Calu3 (cell line): ENCODE measurements around the gene ANKRD40. TPM values are rescaled to one million over a fixed set of nuclear protein-coding genes. Genes with fewer than 3 reads are reported as not detected.

ENCODE experiments used
- BruUV-seq: library from RNA; stranded (reverse); fragments of 400-500 nt; replicated peaks from 2 replicates; lab custom pipeline; 2021; lab: Mats Ljungman, UMichigan
- CTCF ChIA-PET: fragments of 300-600 bp; sonication (Branson Sonifier 250); formaldehyde crosslinking; loops from one replicate; lab custom pipeline; 2022; ENCODE audit warnings: antibody characterized with exemption; lab: Charles Lee
- DNase-seq: peaks from one replicate; pipeline ENCODE4 v3.0.0; 2022
- H3K27ac Mint-ChIP-seq: one replicate; pipeline ENCODE4 v1.8.0; 2022; ENCODE audit warnings: mixed read lengths; ENCODE audit not compliant: unreplicated experiment
- H3K27me3 Mint-ChIP-seq: one replicate; pipeline ENCODE4 v1.8.0; 2022; ENCODE audit warnings: mixed read lengths; ENCODE audit not compliant: unreplicated experiment
- H3K36me3 Mint-ChIP-seq: one replicate; pipeline ENCODE4 v1.8.0; 2022; ENCODE audit warnings: mild to moderate bottlenecking, moderate library complexity, mixed read lengths; ENCODE audit not compliant: insufficient read depth, unreplicated experiment
- H3K4me1 Mint-ChIP-seq: one replicate; pipeline ENCODE4 v1.8.0; 2022; ENCODE audit warnings: mild to moderate bottlenecking, low read depth, mixed read lengths; ENCODE audit not compliant: unreplicated experiment
- H3K4me3 Mint-ChIP-seq: one replicate; pipeline ENCODE4 v1.8.0; 2022; ENCODE audit warnings: mild to moderate bottlenecking, low read depth, moderate library complexity, mixed read lengths; ENCODE audit not compliant: unreplicated experiment
- H3K9me3 Mint-ChIP-seq: one replicate; pipeline ENCODE4 v1.8.0; 2022; ENCODE audit warnings: low read depth, mixed read lengths; ENCODE audit not compliant: unreplicated experiment
- intact Hi-C: fragments of 100-400 bp; cut with micrococcal nuclease; formaldehyde crosslinking; loops from one replicate; pipeline ENCODE4 v1.10.0; 2022; ENCODE audit not compliant: unreplicated experiment
- total RNA-seq: library from RNA; stranded (reverse); gene quantifications from 2 replicates; pipeline ENCODE4 v1.2.3, GENCODE V29; 2022
- TF ChIP-seq, protein P1 (sequence below): fragments of 200-600 bp; IDR thresholded peaks from one replicate; pipeline ENCODE4 v1.8.0; 2022; ENCODE audit warnings: antibody characterized with exemption; ENCODE audit not compliant: unreplicated experiment

ANKRD40 gene
- total RNA-seq, 1 experiment from 2014 or later: 68.5 TPM

- H3K27me3 Mint-ChIP-seq: no peaks in the 10 kb centered on the region
Observed at GRCh38 chr17:50685691-50686493, 21.8 kb downstream of the ANKRD40 start.

GRCh38 chr17:50685334-50685665, 22.4 kb downstream of the ANKRD40 start:
- BruUV-seq: no TSS peak
- intact Hi-C loops: no loop called here
- no peak overlapping the region for H3K27ac Mint-ChIP-seq
- CTCF ChIA-PET: interaction anchor here (0.5 to 1.6 kb wide), 4 partner anchors 15 to 46 kb away, joined by 3 to 5 read pairs (median 3); no protein-coding TSS in a partner anchor
- H3K4me1 Mint-ChIP-seq: peaks cover 78% of the 10 kb centered on the region
- peaks cover 43% of the 10 kb centered on the region for H3K36me3 Mint-ChIP-seq
- TF ChIP-seq, protein P1, sequence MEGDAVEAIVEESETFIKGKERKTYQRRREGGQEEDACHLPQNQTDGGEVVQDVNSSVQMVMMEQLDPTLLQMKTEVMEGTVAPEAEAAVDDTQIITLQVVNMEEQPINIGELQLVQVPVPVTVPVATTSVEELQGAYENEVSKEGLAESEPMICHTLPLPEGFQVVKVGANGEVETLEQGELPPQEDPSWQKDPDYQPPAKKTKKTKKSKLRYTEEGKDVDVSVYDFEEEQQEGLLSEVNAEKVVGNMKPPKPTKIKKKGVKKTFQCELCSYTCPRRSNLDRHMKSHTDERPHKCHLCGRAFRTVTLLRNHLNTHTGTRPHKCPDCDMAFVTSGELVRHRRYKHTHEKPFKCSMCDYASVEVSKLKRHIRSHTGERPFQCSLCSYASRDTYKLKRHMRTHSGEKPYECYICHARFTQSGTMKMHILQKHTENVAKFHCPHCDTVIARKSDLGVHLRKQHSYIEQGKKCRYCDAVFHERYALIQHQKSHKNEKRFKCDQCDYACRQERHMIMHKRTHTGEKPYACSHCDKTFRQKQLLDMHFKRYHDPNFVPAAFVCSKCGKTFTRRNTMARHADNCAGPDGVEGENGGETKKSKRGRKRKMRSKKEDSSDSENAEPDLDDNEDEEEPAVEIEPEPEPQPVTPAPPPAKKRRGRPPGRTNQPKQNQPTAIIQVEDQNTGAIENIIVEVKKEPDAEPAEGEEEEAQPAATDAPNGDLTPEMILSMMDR: no peak
- no peak for DNase-seq
- H3K4me3 Mint-ChIP-seq: no peak overlapping the region
- H3K9me3 Mint-ChIP-seq: no peaks in the 10 kb centered on the region
- no peaks in the 10 kb centered on the region for H3K27me3 Mint-ChIP-seq

More at GRCh38 chr17:50685691-50686493, 21.8 kb downstream of the ANKRD40 start:
- H3K4me3 Mint-ChIP-seq: peak overlapping the region; percentile 52
- H3K27ac Mint-ChIP-seq: peak overlapping the region; percentile 81
- TF ChIP-seq, protein P1: no peak
- no TSS peak for BruUV-seq
- peaks cover 78% of the 10 kb centered on the region for H3K4me1 Mint-ChIP-seq
- intact Hi-C loops: no loop called here
- H3K9me3 Mint-ChIP-seq: no peaks in the 10 kb centered on the region
- no peak for DNase-seq
- H3K36me3 Mint-ChIP-seq: peaks cover 43% of the 10 kb centered on the region
- CTCF ChIA-PET: interaction anchor here (0.5 to 1.6 kb wide), 7 partner anchors 15 to 283 kb away, joined by 3 to 9 read pairs (median 4); no protein-coding TSS in a partner anchor

DNA sequence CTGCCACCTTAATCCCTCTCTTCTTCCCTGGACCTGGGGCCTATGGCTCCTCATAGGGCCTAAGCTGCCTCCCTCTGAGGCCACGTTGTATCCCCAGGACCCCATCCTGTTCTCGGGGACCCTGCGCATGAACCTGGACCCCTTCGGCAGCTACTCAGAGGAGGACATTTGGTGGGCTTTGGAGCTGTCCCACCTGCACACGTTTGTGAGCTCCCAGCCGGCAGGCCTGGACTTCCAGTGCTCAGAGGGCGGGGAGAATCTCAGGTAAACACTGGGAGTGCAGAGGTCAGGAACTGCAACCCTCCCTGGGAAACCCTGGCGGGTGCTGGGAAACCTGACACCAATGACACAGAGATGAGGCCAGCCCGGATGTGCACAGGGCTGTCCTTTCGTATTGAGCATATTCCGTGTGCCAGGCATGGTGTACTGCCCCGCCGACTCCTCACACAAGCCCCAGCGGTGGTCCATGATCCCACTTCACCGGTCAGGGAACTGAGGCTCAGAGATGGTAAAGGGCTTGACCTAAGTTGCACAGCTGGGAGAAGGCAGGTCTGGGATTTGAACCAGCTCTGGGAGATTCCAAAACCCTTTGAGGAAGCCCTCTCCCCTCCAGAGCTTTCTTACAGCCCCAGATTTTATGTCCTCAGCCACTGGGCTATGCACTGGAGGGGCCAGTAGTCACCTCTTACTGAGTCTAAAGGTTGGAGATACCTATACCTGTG, 22.9 kb downstream of the ANKRD40 start:
- H3K9me3 Mint-ChIP-seq: no peaks in the 10 kb centered on the region
- H3K27ac Mint-ChIP-seq: no peak overlapping the region
- H3K27me3 Mint-ChIP-seq: no peaks in the 10 kb centered on the region
- TF ChIP-seq, protein P1: no peak
- CTCF ChIA-PET: interaction anchor here (0.5 to 1.3 kb wide), 4 partner anchors 14 to 62 kb away, joined by 3 to 5 read pairs (median 4); no protein-coding TSS in a partner anchor
- H3K4me1 Mint-ChIP-seq: peaks cover 73% of the 10 kb centered on the region
- intact Hi-C loops: no loop called here
- peaks cover 47% of the 10 kb centered on the region for H3K36me3 Mint-ChIP-seq
- peak; percentile 48 for DNase-seq
- no peak overlapping the region for H3K4me3 Mint-ChIP-seq
- no TSS peak for BruUV-seq

- no peak for DNase-seq
- CTCF ChIA-PET: interaction anchor here (0.5 to 1.3 kb wide), 3 partner anchors 13 to 61 kb away, joined by 3 to 5 read pairs (median 5); no protein-coding TSS in a partner anchor
- TF ChIP-seq, protein P1: no peak
- Mint-ChIP-seq H3K4me3 (no peak overlapping the region), H3K4me1 (peaks cover 68% of the 10 kb centered on the region), H3K27ac (no peak overlapping the region), H3K27me3 (no peaks in the 10 kb centered on the region), H3K36me3 (peaks cover 47% of the 10 kb centered on the region), H3K9me3 (no peaks in the 10 kb centered on the region)
- BruUV-seq: no TSS peak
- intact Hi-C loops: no loop called here
Observed at GRCh38 chr17:50684288-50684611, 23.5 kb downstream of the ANKRD40 start.
